Measurements from ENCODE around the gene LRMDA. TPM values are rescaled to one million over a fixed set of nuclear protein-coding genes. Genes with fewer than 3 reads are reported as not detected.

LRMDA gene
- total and polyA plus RNA-seq, 2 of the 8 experiments (the other 6 are each of a cell fraction or from before 2014, with no cell fraction given), result 0.86 to 2.8 TPM

- H3K79me2 ChIP-seq (ENCODE audit: control insufficient read depth in 1 of 2, insufficient read depth in 2 of 2, low read length in 2 of 2), result no peaks in the 10 kb centered on the region
- H3K4ac ChIP-seq (replicated peaks; ENCODE audit: insufficient read length, low read depth, low read length), result no peak overlapping the region
- peaks cover 0 to 1% of the 10 kb centered on the region in 2 experiments for H4K20me1 ChIP-seq (replicated peaks in 1 of 2; ENCODE audit: control insufficient read depth in 1 of 2, insufficient read depth in 2 of 2, low read length in 2 of 2)
- FAIRE-seq, result no peak
- no peak overlapping the region for H4K8ac ChIP-seq (ENCODE audit: extremely low read depth, insufficient read depth, low read length)
- WGBS, 2 experiments (ENCODE audit: extremely low coverage in 1 of 2, insufficient coverage in 1 of 2, insufficient read length in 1 of 2, insufficient replicate concordance in 2 of 2, low coverage in 1 of 2, low lambda C conversion rate in 2 of 2, missing lambda C conversion rate in 1 of 2), result 89% methylated on average over 4 of the region's 4 CpGs; no CpG with 5 or more reads in 1 of the 2 experiments
- no peak overlapping the region for H2AK5ac ChIP-seq (ENCODE audit: low read depth, low read length)
- ChIA-PET POLR2A (ENCODE audit: partially characterized antibody) (no interaction called here), CTCF (ENCODE audit: partially characterized antibody) (interaction anchor here (0.6 kb wide), 1 partner anchor 207 kb away, joined by 4 read pairs; no protein-coding TSS in a partner anchor)
- no peak overlapping the region for H2BK20ac ChIP-seq (ENCODE audit: low read length)
- peaks cover 6 to 18% (median 8%) of the 10 kb centered on the region in 4 experiments; a peak in 5 of 7 replicates for H3K27me3 ChIP-seq (replicated peaks in 1 of 4; ENCODE audit: control insufficient read depth in 3 of 4, extremely low read depth in 1 of 4, insufficient read depth in 3 of 4, low read length in 3 of 4)
- no peak overlapping the region for H3K4me2 ChIP-seq (ENCODE audit: insufficient read depth in 1 of 2, low read depth in 2 of 2, low read length in 2 of 2)
- H4K91ac ChIP-seq (replicated peaks; ENCODE audit: insufficient read length, low read length), result no peak overlapping the region
- H3K79me1 ChIP-seq (ENCODE audit: low read depth, low read length), result no peaks in the 10 kb centered on the region
- no peak overlapping the region for H3K4me3 ChIP-seq (ENCODE audit: extremely low read depth in 1 of 4, insufficient read depth in 2 of 4, low read depth in 3 of 4, low read length in 4 of 4)
- no peaks in the 10 kb centered on the region for H3K36me3 ChIP-seq (ENCODE audit: control insufficient read depth in 2 of 4, insufficient read depth in 4 of 4, low read length in 3 of 4)
- no peak overlapping the region for H2BK5ac ChIP-seq (ENCODE audit: low read depth, low read length)
- H3K27ac ChIP-seq (ENCODE audit: low read depth, low read length), result no peak overlapping the region
- H3K9ac ChIP-seq (replicated peaks in 1 of 4; ENCODE audit: extremely low read depth in 1 of 4, low read depth in 3 of 4, low read length in 3 of 4), result no peak overlapping the region
- no peak overlapping the region for H2BK15ac ChIP-seq (ENCODE audit: low read length)
- H3K4me1 ChIP-seq (replicated peaks in 1 of 4; ENCODE audit: control insufficient read depth in 3 of 4, insufficient read depth in 4 of 4, low read length in 3 of 4), result peaks cover 0 to 7% (median 3%) of the 10 kb centered on the region in 4 experiments; a peak in 4 of 7 replicates
- H2BK120ac ChIP-seq (replicated peaks; ENCODE audit: low read depth, low read length), result no peak overlapping the region
- H2AFZ ChIP-seq (ENCODE audit: low read length), result no peak overlapping the region
- DNase-seq (ENCODE audit: low read depth in 1 of 2, low spot score in 2 of 2), result no peak
- H3K18ac ChIP-seq (ENCODE audit: extremely low read depth, low read length), result no peak overlapping the region
- no peaks in the 10 kb centered on the region; the same call in 1 of the 2 replicates for H3K23me2 ChIP-seq (ENCODE audit: low read depth, low read length)
- no peaks in the 10 kb centered on the region for H3K9me3 ChIP-seq (ENCODE audit: insufficient read depth in 2 of 2, low read depth in 1 of 2, low read length in 1 of 2)
- no peak overlapping the region for H3K23ac ChIP-seq (ENCODE audit: insufficient read length)
- no peak overlapping the region for H2BK12ac ChIP-seq (ENCODE audit: low read depth, low read length)
- no peak overlapping the region for H3K14ac ChIP-seq (ENCODE audit: insufficient read length)
- H3K56ac ChIP-seq (replicated peaks; ENCODE audit: insufficient read length, low read depth, low read length), result no peak overlapping the region
- H4K5ac ChIP-seq (ENCODE audit: insufficient read length, low read depth, low read length), result no peak overlapping the region
These were observed 173.7 kb downstream of the LRMDA start for GRCh38 chr10:75605096-75605495.
